GM15510 (cell line): Measurements from ENCODE around the gene NCAM1.

ENCODE experiments used
- POLR2A ChIP-seq: IDR thresholded peaks from 3 replicates; pipeline ENCODE4 v1.6.1; 2011; ENCODE audit warnings: borderline replicate concordance; ENCODE audit not compliant: insufficient read length; ENCODE audit errors: extremely low read depth

Gene NCAM1

DNA sequence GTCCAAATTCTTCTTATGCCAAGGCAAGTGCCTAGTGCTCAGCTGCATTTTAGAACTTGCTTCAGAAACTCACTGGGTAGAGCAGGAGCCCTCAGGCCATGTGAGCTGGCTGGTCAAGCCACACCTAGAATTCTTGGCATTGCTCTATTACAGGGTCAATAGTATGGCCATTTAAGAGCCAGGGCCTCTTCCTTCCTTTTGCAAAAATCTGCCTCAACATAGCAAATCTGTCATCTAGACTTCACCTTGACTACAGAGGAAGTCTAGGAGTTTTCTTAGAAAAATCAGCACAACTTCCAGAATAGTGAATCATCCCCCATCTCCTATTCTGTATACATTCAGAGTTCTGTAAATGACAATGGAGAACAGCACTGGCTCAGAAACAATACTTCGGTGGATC is 241.2 kb downstream of the NCAM1 start:
- no peak for TF ChIP-seq POLR2A

DNA sequence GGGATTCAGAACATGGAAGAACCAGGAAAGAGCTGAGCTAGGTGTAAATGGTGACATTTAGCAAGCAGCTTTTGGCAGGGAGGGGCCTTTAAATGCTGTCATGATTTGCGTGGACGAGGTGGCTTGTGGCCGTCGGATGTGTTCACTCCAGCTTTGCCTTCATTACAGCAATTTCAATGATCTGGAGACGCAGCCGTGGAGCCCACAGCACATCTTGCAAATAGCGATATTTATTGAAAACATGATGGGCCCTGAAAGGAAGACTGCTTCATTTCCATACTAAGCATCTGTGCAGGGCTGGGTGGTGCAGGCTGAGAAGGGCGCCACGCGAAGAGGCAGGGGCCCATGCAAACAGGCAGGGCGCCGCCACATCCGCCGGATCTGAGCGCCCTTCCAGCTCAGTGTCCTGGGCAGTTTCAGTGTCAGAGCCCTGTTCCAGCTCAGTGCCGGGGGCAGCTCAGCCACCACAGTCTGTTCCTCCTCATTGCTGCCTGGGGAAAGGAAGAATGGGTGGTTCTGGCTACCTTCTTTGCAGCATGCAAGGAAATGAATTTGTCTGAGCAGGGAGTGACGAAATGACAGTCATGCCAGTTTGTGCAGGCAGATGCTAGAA is 242.0 kb downstream of the NCAM1 start:
- no peak for TF ChIP-seq POLR2A

DNA sequence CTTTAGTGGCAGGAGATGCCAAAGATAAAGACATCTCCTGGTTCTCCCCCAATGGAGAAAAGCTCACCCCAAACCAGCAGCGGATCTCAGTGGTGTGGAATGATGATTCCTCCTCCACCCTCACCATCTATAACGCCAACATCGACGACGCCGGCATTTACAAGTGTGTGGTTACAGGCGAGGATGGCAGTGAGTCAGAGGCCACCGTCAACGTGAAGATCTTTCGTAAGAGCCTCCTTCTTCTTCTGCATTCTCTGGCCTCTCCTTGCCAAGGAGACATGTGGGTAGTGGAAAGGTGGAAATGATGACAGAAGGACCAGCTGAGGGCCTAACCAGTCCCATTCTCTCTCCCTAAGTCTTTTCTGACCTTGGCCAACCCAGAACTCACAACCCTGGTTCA is 243.1 kb downstream of the NCAM1 start:
- no peak for TF ChIP-seq POLR2A

DNA sequence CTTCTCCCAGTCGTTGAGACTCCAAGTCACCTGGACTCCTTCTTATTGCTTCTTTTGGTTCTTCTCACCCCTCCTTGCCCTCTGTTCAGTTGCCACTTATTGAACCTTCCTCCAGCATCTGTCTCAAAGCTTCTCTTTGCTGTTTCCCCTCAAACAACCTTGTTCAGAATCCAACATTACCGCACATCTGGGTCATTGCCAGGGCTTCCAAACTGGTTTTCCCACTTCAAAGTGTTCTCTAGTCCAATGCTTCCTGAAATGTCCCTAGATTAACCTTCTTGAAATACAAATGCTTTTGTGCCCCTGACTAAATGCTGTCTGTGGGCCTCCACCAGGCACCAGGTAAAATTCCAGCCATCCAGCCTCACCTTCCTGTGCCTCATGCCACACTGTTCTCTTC is 252.3 kb downstream of the NCAM1 start:
- TF ChIP-seq POLR2A, result no peak

DNA sequence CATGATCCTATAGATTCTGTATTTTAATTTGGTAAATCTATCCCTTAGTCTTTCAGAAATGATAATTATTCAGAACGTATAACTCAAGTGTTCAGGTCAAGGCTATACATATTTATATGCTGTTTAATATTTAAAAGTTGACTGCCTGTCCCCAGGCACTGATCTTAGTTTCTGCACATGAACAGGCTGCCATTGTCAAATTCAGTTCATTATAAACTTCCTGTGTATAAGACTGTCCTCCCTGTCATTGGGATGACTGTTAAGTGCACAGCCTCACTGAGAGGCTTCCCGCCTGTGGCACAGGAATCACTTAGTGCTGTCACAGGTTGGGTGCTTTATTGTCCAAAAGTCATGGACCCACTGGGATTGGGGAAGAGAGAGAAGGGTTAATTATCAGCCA is 261.0 kb downstream of the NCAM1 start:
- TF ChIP-seq POLR2A, result no peak

DNA sequence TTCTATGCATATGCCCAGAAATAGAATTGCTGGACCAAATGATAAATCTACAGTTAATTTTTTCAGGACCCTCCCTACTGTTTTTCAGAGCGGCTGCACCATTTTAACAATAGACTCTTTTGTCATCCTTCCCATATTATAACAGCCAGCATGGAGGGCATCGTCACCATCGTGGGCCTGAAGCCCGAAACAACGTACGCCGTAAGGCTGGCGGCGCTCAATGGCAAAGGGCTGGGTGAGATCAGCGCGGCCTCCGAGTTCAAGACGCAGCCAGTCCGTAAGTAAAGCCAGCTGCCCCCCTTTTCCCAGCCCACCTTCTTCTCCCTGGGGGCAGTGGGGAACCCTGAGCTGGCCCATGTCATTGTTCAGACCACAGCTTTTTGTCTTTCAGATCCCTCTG is 273.7 kb downstream of the NCAM1 start:
- no peak for TF ChIP-seq POLR2A

DNA sequence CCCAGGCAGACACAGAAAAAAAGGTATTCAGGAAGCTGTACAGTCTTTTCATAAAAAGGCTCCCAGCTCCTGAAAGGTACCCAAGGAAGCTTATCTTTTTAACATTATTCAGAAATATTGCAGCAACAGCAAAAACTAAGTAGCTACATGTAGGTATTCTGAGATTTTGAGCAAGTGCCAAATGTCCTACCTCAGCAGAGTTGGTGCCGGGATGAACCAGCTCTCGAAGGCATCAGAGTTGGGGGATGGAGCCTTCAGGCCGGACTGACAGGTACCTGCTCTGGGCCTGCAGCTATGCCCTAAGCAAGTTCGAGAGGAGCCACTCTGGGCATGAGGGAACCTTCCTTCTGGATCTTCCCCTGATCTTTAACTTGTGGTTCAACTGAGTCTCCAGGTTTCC is 276.0 kb downstream of the NCAM1 start:
- no peak for TF ChIP-seq POLR2A

DNA sequence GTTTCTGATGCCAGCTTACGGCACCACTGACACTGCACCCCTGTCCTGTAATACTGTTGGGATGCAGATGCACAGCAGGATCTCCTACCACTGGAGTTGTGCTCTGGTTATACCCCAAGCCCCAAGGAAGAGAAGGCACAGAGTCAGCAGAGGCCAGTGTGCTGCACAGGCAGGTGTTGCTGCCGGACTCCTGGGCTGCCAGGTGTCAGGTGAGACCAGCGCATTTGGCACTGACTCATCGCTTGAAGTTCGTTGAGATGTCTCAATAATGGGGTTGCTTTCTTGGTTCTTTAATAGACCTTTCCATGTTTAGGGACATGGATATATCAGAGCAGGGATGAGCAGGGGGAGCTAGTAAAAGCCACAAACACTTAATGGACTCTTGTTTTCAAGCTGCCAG is 277.5 kb downstream of the NCAM1 start:
- TF ChIP-seq POLR2A, result no peak

DNA sequence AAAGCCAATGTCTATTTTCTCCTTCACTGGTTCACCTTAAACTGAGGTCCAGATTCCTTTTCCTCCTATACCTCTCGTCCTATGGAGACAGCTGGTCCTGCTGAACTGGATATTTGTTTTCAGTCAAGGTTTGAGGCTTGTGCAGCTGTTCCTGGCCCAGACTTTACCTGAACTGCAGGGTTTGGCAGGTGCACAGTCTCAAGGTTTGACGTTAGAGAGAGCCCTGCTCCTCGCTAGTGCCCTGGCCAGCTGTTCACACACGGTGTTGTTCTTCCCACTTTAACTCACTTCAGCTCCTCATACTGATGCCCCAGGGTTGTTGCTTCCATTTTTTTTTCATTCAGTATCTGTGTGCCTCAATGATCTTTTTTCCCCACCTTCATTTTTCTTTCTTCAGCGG is 279.2 kb downstream of the NCAM1 start:
- no peak for TF ChIP-seq POLR2A

DNA sequence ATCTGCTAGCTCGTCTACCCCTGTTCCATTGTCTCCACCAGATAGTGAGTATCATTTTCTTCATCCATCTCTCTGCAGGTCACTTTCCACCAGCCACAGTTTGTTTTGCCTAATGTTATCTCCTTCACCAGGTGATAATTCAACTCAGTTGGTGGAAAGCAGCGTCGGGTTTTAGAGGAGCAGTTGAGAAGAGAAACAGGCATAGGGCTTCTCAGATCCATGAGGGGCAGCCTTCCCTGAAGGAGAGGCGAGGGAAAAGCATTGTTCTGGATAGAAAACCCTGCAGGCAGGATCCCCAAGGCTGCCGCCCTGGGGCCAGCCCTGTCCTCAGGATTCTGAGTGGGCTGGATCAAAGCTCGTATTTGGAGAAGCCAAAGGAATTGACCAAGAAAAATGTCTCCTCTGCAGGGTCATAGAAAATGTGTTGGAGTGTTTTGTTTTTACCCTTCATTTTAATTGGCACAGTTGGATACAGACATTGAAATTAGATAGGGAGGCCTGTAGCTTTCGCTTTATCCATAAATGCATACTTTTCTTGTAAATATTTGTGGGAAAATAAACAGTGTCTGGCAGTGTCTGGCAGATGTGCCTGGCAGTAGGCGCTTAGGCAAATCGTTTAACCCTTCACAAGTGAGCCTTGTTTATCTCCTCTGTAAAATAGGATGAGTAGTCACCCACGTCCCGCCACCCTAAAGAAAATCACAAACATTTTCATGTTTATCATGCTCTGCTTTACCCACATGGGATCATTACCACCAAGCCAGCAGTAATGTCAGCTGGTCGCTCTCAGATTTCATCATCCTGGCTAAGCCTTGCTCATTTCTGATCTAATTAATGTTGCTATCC is 279.8 kb downstream of the NCAM1 start:
- no peak for TF ChIP-seq POLR2A

DNA sequence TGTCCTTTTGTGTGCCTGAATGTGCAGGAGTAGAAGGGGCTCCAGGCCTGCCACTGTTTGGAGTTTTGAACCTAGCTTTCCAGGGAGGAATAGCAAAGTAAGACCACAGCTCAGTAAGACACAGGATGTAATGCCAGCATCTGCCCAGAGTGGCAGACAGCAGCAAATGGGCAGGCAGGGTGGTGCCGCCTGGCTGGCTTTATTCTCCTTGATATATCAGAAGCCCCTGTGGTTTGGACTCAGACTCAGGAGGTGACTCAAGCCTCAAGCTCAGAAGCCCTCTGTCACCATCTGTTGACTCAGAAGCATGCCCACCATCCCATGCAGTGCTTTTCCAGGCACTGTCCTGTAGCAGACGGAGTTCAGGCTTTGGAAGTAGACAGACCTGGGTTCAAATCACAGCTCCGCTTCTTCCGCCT is 280.4 kb downstream of the NCAM1 start:
- no peak for TF ChIP-seq POLR2A

DNA sequence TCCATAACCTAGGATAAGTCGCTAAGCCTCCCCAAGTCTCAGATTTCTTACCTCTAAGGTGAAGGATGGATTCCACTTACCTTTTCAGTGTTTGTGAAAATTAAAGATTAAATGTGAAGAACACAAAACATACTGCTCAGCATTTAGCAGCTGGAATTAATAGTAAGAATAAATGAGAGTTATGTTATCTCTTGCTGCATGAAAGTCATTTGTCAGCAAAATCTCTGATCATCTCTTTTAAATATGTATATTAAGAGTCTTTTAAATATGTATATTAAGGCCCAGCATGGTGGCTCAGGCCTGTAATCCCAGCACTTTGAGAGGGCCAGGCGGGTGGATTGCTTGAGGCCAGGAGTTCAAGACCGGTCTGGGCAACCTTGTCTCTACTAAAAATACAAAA is 280.8 kb downstream of the NCAM1 start:
- TF ChIP-seq POLR2A, result no peak

DNA sequence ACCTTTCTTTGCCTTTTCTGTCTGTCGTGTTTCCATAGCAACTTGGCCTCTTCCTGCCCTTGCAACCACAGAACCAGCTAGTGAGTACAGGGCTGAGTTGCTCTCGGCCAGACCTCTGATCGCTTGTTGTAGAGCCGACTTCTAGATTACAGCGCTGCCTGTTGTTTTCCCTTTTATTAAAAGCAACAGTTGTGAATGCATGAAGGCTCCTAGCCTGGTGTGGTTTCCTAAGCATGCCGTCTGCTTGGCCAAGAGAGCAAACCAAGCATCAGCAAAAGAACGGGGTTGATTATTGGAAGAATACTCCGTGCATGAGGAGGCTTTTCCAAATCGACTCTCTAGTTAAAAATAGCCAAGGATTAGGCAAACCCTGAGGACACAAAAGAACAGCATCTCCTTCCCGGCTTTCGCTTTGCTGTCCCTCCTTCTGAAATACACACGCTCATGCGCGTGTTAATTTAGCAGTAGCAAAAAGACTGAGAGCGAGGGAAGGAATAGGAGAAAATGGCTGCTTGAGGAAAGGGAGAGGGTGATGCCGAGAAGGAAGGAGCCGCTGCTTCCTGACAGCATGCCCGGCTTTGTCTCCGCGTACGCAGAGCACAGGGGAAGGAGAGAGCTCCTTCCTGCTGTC is 281.7 kb downstream of the NCAM1 start:
- no peak for TF ChIP-seq POLR2A

DNA sequence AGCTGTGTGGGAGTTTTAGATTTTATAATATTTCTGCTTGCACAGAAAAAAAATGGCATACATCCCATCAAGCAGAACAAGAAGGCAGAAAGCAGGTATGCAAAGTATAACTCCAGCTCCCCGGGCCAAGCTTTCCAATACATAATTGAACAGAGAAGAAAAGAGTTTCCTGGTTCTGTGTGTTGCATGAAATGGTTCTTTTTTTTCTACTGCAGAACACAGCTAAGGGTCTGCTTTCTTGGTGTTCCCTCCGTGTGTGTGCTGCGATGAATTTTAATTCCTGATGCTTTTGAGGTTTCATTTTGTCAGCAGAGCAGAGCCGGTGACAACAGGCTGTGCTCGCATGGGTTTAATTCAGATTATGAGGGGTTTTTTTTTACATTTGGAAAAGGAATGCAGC is 282.5 kb downstream of the NCAM1 start:
- no peak for TF ChIP-seq POLR2A

DNA sequence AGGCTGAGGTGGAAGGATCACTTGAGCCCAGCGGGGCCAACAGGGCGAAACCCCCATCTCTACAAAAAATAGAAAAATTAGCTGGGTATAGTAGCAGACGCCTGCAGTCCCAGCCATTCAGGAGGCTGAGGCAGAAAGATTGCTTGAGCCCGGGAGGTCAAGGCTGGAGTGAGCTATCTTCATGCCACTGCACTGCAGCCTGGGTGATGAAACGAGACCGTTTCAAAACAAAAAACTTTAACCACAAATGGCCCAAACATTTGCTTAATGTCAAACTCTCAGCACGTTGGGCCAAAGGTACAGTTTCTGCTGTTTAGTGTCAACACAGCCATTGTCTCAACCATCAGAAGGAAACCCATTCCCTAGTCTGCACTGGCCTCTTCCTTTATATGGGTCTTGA is 284.0 kb downstream of the NCAM1 start:
- no peak for TF ChIP-seq POLR2A

DNA sequence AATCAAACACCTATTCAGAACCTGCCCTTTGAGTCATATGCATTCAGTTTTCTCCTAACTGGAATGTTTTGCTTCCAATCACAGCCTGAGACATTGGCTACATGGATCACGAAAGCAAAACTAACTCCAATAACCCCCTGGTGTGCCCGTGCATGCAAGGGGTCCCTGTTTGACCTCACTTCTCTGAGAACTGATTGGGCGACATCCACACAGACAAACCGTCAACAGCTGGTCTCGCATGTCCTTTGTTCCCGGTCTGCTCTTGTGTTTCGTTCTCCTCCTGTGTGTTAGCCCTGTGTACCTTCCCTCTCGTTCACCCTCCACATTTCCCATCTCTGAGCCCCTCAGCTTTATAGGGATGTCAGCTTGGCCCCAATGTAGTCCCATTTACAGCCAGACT is 286.0 kb downstream of the NCAM1 start:
- TF ChIP-seq POLR2A, result no peak

DNA sequence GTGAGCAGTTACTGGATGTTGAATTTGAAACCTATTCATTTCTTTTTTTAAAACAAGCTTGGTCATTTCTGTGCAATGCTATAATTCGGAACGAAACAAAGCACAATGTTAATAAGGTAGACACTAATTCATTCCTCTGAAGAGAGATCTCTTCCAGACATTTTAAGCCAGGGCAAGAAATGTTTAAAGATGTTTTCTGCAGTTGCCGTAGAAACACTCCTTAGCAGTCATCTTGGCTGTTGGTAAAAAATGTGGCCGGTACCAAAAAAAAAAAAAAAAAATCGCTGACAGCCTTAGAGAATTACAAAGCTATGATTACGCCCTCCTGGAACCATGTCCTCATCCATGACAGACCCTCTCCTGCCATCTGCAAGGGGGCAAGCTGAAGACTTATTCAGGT is 286.7 kb downstream of the NCAM1 start:
- no peak for TF ChIP-seq POLR2A
